Measurements from ENCODE around the gene APAF1. TPM values are rescaled to one million over a fixed set of nuclear protein-coding genes. Genes with fewer than 3 reads are reported as not detected.

The APAF1 gene
- total RNA-seq, 3 donors from 2014 or later, result 22.5 to 44.2 (median 41.9) TPM

- Histone ChIP-seq H3K36me3 (ENCODE audit: low read depth) (peaks cover 6% of the 10 kb centered on the region), H3K9me3 (no peaks in the 10 kb centered on the region), H3K4me3 (no peak overlapping the region), H3K4me1 (ENCODE audit: low read depth) (no peaks in the 10 kb centered on the region)
- no peak for DNase-seq
- ATAC-seq, result no peak
- intact Hi-C loops (cut with DNase I, micrococcal nuclease), result no loop called here
- TF ChIP-seq CTCF (IDR thresholded peaks at IDR 0.05), result no peak
Observed at GRCh38 chr12:98686603-98687002, 41.5 kb downstream of the APAF1 start.

- H3K36me3 ChIP-seq (ENCODE audit: low read depth), result peaks cover 6% of the 10 kb centered on the region
- H3K4me3 ChIP-seq, result no peak overlapping the region
- DNase-seq, result no peak
- no peak for ATAC-seq
- no peaks in the 10 kb centered on the region for H3K9me3 ChIP-seq
- intact Hi-C loops (cut with DNase I, micrococcal nuclease), result no loop called here
- no peak for TF ChIP-seq CTCF (IDR thresholded peaks at IDR 0.05)
- H3K4me1 ChIP-seq (ENCODE audit: low read depth), result no peaks in the 10 kb centered on the region
Observed at GRCh38 chr12:98691351-98691750, 46.3 kb downstream of the APAF1 start.

GRCh38 chr12:98696036-98696646 is 51.1 kb downstream of the APAF1 start:
- intact Hi-C loops (cut with DNase I, micrococcal nuclease), result no loop called here
- H3K4me3 ChIP-seq, result no peak overlapping the region
- no peaks in the 10 kb centered on the region for H3K36me3 ChIP-seq (ENCODE audit: low read depth)
- no peaks in the 10 kb centered on the region for H3K4me1 ChIP-seq (ENCODE audit: low read depth)
- DNase-seq, result no peak
- no peak for ATAC-seq
- no peaks in the 10 kb centered on the region for H3K9me3 ChIP-seq
- no peak for TF ChIP-seq CTCF (IDR thresholded peaks at IDR 0.05)

GRCh38 chr12:98697209-98697608 is 52.1 kb downstream of the APAF1 start:
- no peak for ATAC-seq
- DNase-seq, result no peak
- intact Hi-C loops (cut with DNase I, micrococcal nuclease), result no loop called here
- no peak for TF ChIP-seq CTCF (IDR thresholded peaks at IDR 0.05)
- no peaks in the 10 kb centered on the region for H3K9me3 ChIP-seq
- no peak overlapping the region for H3K4me3 ChIP-seq
- H3K36me3 ChIP-seq (ENCODE audit: low read depth), result no peaks in the 10 kb centered on the region
- no peaks in the 10 kb centered on the region for H3K4me1 ChIP-seq (ENCODE audit: low read depth)

- H3K4me3 ChIP-seq, result no peak overlapping the region
- H3K4me1 ChIP-seq (ENCODE audit: low read depth), result no peaks in the 10 kb centered on the region
- no peaks in the 10 kb centered on the region for H3K36me3 ChIP-seq (ENCODE audit: low read depth)
- intact Hi-C loops (cut with DNase I, micrococcal nuclease), result no loop called here
- no peak for TF ChIP-seq CTCF (IDR thresholded peaks at IDR 0.05)
- ATAC-seq, result peak; percentile 74
- DNase-seq, result peak in 2 of 3 donors; percentile 44 to 62
- no peaks in the 10 kb centered on the region for H3K9me3 ChIP-seq
Observed at GRCh38 chr12:98698603-98699463, 53.7 kb downstream of the APAF1 start.
